ENCODE data around the gene TAGLN2. TPM values are rescaled to one million over a fixed set of nuclear protein-coding genes. Genes with fewer than 3 reads are reported as not detected.

The TAGLN2 gene
- total RNA-seq, 1 donor from 2014 or later: 110 TPM

DNA sequence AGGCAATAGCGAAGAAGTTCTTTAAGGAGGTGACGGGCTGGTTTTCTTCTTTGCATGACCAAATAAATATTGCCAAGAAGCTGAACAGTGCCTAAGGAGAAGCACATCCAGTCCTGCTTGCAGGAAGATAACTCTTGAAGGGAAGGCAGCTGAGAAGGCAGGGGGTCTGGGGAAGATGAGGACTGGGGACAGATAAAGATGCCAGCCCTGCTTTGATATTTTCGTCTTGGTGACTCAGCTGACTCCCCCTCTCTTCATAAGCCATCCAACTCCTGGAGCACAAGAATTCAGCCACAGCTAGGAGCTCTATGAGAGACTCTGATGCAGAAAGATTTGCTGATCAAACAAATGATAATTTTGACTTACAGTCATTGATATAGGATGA is 28.8 kb downstream of the TAGLN2 start:
- intact Hi-C loops (cut with micrococcal nuclease): no loop called here
- DNase-seq: no peak
- Histone ChIP-seq H3K4me3 (no peak overlapping the region), H3K27me3 (ENCODE audit: low read depth) (no peaks in the 10 kb centered on the region), H3K36me3 (no peaks in the 10 kb centered on the region), H3K9me3 (replicated peaks) (no peaks in the 10 kb centered on the region), H3K4me1 (peaks cover 39% of the 10 kb centered on the region), H3K27ac (replicated peaks) (peak overlapping the region; percentile 51)
- TF ChIP-seq, protein P1, sequence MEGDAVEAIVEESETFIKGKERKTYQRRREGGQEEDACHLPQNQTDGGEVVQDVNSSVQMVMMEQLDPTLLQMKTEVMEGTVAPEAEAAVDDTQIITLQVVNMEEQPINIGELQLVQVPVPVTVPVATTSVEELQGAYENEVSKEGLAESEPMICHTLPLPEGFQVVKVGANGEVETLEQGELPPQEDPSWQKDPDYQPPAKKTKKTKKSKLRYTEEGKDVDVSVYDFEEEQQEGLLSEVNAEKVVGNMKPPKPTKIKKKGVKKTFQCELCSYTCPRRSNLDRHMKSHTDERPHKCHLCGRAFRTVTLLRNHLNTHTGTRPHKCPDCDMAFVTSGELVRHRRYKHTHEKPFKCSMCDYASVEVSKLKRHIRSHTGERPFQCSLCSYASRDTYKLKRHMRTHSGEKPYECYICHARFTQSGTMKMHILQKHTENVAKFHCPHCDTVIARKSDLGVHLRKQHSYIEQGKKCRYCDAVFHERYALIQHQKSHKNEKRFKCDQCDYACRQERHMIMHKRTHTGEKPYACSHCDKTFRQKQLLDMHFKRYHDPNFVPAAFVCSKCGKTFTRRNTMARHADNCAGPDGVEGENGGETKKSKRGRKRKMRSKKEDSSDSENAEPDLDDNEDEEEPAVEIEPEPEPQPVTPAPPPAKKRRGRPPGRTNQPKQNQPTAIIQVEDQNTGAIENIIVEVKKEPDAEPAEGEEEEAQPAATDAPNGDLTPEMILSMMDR (IDR thresholded peaks at IDR 0.05; ENCODE audit: borderline replicate concordance): no peak

DNA sequence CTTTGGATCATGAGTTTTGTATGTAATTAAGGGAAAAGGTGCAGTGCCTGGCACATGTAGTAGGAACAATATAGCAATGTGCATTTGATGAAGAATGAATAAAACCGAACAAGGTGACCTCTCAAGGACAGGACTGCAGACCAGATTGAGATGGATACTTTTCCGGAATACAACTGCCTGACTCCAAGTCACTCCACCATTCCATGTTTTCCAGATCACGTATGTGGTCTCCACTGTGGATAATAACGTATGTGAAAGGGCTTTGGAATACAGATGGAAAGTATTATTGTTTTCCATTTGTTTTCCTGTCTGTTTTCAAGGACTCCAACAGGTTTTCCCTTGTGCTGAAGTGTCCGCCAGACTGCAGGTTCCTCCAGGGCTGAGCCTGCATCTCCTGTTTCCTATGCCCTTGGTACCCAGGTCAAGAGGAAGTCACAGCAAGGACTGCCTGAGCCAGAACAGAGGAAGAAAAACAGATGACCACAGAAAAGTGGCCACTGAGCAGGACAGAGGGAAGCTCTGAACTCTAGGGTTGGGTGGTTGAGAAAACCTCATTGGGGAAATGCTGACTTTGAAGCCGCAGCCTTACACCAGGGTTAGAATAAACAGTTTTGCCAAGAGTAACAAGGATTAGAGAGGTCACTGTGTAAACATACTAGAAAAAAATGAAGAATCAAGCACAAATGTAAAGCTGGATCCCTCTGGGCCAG is 29.3 kb downstream of the TAGLN2 start:
- peaks cover 41% of the 10 kb centered on the region for H3K4me1 ChIP-seq
- peak overlapping the region; percentile 51 for H3K27ac ChIP-seq (replicated peaks)
- H3K4me3 ChIP-seq: no peak overlapping the region
- TF ChIP-seq, protein P1 (IDR thresholded peaks at IDR 0.05; ENCODE audit: borderline replicate concordance): no peak
- H3K27me3 ChIP-seq (ENCODE audit: low read depth): no peaks in the 10 kb centered on the region
- intact Hi-C loops (cut with micrococcal nuclease): no loop called here
- H3K36me3 ChIP-seq: no peaks in the 10 kb centered on the region
- no peaks in the 10 kb centered on the region for H3K9me3 ChIP-seq (replicated peaks)
- DNase-seq: no peak

DNA sequence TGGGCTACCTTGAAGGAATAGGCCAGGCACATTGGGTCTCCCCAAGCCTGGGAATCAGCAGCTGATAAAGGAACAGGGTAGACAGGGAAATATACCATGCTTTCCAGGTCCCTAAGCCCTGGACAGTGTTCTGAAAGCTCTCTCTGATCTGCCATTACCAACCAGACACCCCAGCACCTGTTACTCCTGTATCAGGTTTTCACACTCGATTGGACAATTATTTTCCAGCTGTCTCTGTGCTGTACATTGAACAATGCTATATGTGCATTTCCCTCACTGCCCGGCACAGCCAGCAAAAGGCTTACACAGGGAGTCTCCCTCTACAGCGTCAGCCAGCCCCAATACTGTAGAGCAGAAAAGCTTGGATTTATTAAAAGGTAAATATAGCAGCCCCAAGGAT is 30.0 kb downstream of the TAGLN2 start:
- intact Hi-C loops (cut with micrococcal nuclease): no loop called here
- Histone ChIP-seq H3K9me3 (replicated peaks) (no peaks in the 10 kb centered on the region), H3K4me3 (no peak overlapping the region), H3K4me1 (peaks cover 41% of the 10 kb centered on the region), H3K27me3 (ENCODE audit: low read depth) (no peaks in the 10 kb centered on the region), H3K36me3 (no peaks in the 10 kb centered on the region), H3K27ac (replicated peaks) (no peak overlapping the region)
- TF ChIP-seq, protein P1 (IDR thresholded peaks at IDR 0.05; ENCODE audit: borderline replicate concordance): no peak
- no peak for DNase-seq

DNA sequence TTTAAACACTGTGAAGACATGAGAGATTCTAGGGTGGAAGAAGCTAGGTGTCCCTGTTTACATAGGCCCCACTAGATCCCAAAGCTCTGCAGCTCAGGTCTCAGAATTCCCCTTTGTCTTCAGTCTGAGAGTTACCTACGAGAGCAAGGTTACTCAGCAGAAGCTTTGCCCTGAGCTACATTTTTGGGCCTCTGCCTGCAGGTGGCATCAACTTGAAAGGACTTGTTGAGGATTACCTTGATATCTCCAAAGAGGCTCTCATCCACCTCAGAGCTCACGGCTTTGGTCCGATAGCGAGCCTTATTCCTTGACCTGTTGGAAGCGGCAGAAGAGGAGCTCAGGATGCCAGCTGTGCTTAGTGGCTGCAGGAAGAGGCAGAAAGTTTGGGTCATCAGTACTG is 32.4 kb downstream of the TAGLN2 start:
- no peaks in the 10 kb centered on the region for H3K36me3 ChIP-seq
- H3K4me3 ChIP-seq: no peak overlapping the region
- intact Hi-C loops (cut with micrococcal nuclease): no loop called here
- no peaks in the 10 kb centered on the region for H3K27me3 ChIP-seq (ENCODE audit: low read depth)
- H3K27ac ChIP-seq (replicated peaks): no peak overlapping the region
- peaks cover 45% of the 10 kb centered on the region for H3K4me1 ChIP-seq
- H3K9me3 ChIP-seq (replicated peaks): no peaks in the 10 kb centered on the region
- TF ChIP-seq, protein P1 (IDR thresholded peaks at IDR 0.05; ENCODE audit: borderline replicate concordance): no peak
- DNase-seq: no peak

DNA sequence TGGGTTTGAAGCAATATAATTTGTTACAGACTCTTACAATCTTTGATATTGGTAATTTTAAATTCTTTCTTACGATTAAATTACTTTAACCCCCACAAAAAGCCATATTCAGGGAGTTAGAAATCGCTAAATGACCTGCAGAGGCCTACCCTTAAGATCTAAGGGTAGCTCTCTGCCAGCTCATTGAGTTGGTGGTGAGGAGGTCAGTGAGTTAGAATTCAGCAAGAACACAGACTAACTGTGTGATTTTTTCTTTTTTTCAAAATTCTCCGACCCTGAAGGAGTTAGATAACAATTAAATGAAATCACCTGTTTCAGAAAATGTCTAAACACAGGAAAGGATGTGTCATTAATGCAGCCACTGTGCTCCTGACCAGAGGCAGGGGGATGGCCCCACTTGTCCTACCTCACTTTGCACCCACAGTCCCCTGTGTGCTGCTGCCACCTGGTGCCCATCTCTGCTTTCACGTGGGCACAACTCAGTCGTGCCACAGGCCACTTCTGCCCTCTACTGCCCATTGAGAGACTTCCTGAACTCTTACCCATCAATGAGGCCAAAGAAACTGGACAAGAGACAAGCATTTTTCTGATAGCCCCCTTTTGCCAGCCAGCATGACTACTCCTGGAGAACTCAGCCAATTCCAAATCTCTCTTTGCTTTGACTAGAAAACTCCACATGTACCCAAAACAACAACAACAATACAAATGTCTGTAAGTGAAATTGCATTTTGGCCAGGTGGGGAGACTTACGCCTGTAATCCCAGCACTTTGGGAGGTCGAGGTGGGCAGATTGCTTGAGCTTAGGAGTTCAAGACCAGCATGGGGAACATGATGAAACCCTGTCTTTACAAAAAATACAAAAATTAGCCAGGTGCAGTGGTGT is 33.8 kb downstream of the TAGLN2 start:
- DNase-seq: peak; percentile 78
- H3K4me1 ChIP-seq: peaks cover 40% of the 10 kb centered on the region
- no peaks in the 10 kb centered on the region for H3K36me3 ChIP-seq
- H3K4me3 ChIP-seq: no peak overlapping the region
- no peaks in the 10 kb centered on the region for H3K9me3 ChIP-seq (replicated peaks)
- H3K27ac ChIP-seq (replicated peaks): no peak overlapping the region
- intact Hi-C loops (cut with micrococcal nuclease): loop anchor here (2.0 kb wide), 1 partner anchor 93 kb away; no protein-coding TSS in a partner anchor
- H3K27me3 ChIP-seq (ENCODE audit: low read depth): no peaks in the 10 kb centered on the region
- TF ChIP-seq, protein P1 (IDR thresholded peaks at IDR 0.05; ENCODE audit: borderline replicate concordance): peak; percentile 94
